PC-9 (cell line): ENCODE measurements around the gene BAIAP3. TPM values are rescaled to one million over a fixed set of nuclear protein-coding genes. Genes with fewer than 3 reads are reported as not detected.
A peak's percentile ranks its signal among the peaks of the same experiment; 100 is the strongest.

Experiments
- BruUV-seq: library from RNA; stranded (reverse); fragments of 400-500 nt; replicated peaks from 2 replicates; lab custom pipeline; 2021; lab: Mats Ljungman, UMichigan
- CTCF ChIA-PET: fragments of 300-600 bp; sonication (Branson Sonifier 250); formaldehyde crosslinking; loops from one replicate; lab custom pipeline; 2022; ENCODE audit warnings: antibody characterized with exemption; lab: Charles Lee
- POLR2A ChIA-PET: fragments of 300-600 bp; sonication (Branson Sonifier 250); formaldehyde crosslinking; loops from one replicate; lab custom pipeline; 2022; ENCODE audit warnings: antibody characterized with exemption; ENCODE audit not compliant: unreplicated experiment; lab: Charles Lee
- DNase-seq, 2 experiments: peaks; one replicate each; pipeline versions ENCODE4 v3.0.0 to v3.0.0-alpha.2; 2015 to 2022; ENCODE audit warnings: mixed read lengths in 1 of 2
- H2AFZ ChIP-seq: fragments of 200-600 bp; sonication (generic); 2 replicates; pipeline ENCODE4 v1.8.1; 2017; ENCODE audit warnings: antibody characterized with exemption
- H3F3A ChIP-seq: fragments of 200-600 bp; sonication (generic); 2 replicates; pipeline ENCODE4 v1.8.1; 2017; ENCODE audit warnings: antibody characterized with exemption, mild to moderate bottlenecking, low read depth; ENCODE audit not compliant: insufficient read depth
- H3K27ac ChIP-seq: fragments of 200-600 bp; sonication (generic); 2 replicates; pipeline ENCODE4 v1.6.1; 2016; ENCODE audit warnings: mixed run types
- H3K27me3 ChIP-seq: fragments of 200-600 bp; sonication (generic); 2 replicates; pipeline ENCODE4 v1.6.1; 2016; ENCODE audit warnings: low read depth, mixed run types; ENCODE audit not compliant: insufficient read depth
- H3K36me3 ChIP-seq: fragments of 200-600 bp; sonication (generic); 2 replicates; pipeline ENCODE4 v1.6.1; 2016; ENCODE audit warnings: low read depth, mixed run types
- H3K4me1 ChIP-seq: fragments of 200-600 bp; sonication (generic); replicated peaks from 2 replicates; pipeline ENCODE4 v1.6.1; 2016; ENCODE audit warnings: mixed run types; ENCODE audit not compliant: insufficient read depth
- H3K4me2 ChIP-seq: fragments of 200-600 bp; sonication (generic); 2 replicates; pipeline ENCODE4 v1.6.1; 2017; ENCODE audit warnings: mixed run types
- H3K4me3 ChIP-seq: fragments of 200-600 bp; sonication (generic); 2 replicates; pipeline ENCODE4 v1.6.1; 2016; ENCODE audit warnings: mixed run types
- H3K79me2 ChIP-seq: fragments of 200-600 bp; sonication (generic); 2 replicates; pipeline ENCODE4 v1.6.1; 2017; ENCODE audit warnings: low read depth, mixed run types
- H3K9me2 ChIP-seq: fragments of 200-600 bp; sonication (generic); 2 replicates; pipeline ENCODE4 v1.8.1; 2017; ENCODE audit warnings: mild to moderate bottlenecking; ENCODE audit not compliant: insufficient read depth
- H3K9me3 ChIP-seq: fragments of 200-600 bp; sonication (generic); 2 replicates; pipeline ENCODE4 v1.8.1; 2016; ENCODE audit warnings: low read depth; ENCODE audit not compliant: insufficient read depth
- H4K20me1 ChIP-seq: fragments of 200-600 bp; sonication (generic); 2 replicates; pipeline ENCODE4 v1.8.1; 2017; ENCODE audit not compliant: insufficient read depth
- CTCF ChIP-seq: fragments of 200-600 bp; sonication (generic); conservative IDR thresholded peaks from 2 replicates; pipeline ENCODE4 v1.6.1; 2017; ENCODE audit warnings: mixed run types, antibody characterized with exemption, mild to moderate bottlenecking, moderate library complexity
- EZH2 ChIP-seq: fragments of 200-600 bp; sonication (generic); IDR thresholded peaks from 2 replicates; pipeline ENCODE4 v1.8.0; 2017; ENCODE audit warnings: antibody characterized with exemption, low read depth
- intact Hi-C: fragments of 100-400 bp; cut with micrococcal nuclease; formaldehyde crosslinking; loops from one replicate; pipeline ENCODE4 v1.10.0; 2022; ENCODE audit not compliant: unreplicated experiment
- total RNA-seq: library from RNA; stranded (reverse); gene quantifications from 2 replicates; pipeline ENCODE4 v1.2.3, GENCODE V29; 2021

Gene BAIAP3
- total RNA-seq, 1 experiment from 2014 or later: 35.0 TPM

- Histone ChIP-seq H3K79me2 (peaks cover 45% of the 10 kb centered on the region), H3K36me3 (no peaks in the 10 kb centered on the region), H3K27me3 (no peaks in the 10 kb centered on the region), H2AFZ (peak overlapping the region; percentile 73), H3K4me1 (peaks cover 21% of the 10 kb centered on the region), H3F3A (peaks cover 17% of the 10 kb centered on the region), H4K20me1 (peaks cover 16% of the 10 kb centered on the region; the same call in 1 of the 2 replicates), H3K9me2 (no peaks in the 10 kb centered on the region), H3K27ac (peak overlapping the region; percentile 94), H3K4me2 (peak overlapping the region; percentile 99), H3K4me3 (peak overlapping the region; percentile 80), H3K9me3 (no peaks in the 10 kb centered on the region)
- ChIA-PET POLR2A (interaction anchor here (0.6 to 1.0 kb wide), 3 partner anchors 17 to 49 kb away, joined by 3 to 4 read pairs (median 4); no protein-coding TSS in a partner anchor), CTCF (no interaction called here)
- DNase-seq: peak; percentile 74 to 84
- intact Hi-C loops: no loop called here
- BruUV-seq: TSS peak; percentile 86
- TF ChIP-seq EZH2 (no peak), CTCF (no peak)
These were observed 45.4 kb downstream of the BAIAP3 start for GRCh38 chr16:1378804-1379303.

GRCh38 chr16:1379304-1380076 is 46.0 kb downstream of the BAIAP3 start:
- peak overlapping the region; percentile 80 for H3K4me3 ChIP-seq
- TSS peak; percentile 65 for BruUV-seq
- H3K9me2 ChIP-seq: no peaks in the 10 kb centered on the region
- no peaks in the 10 kb centered on the region for H3K27me3 ChIP-seq
- H3K36me3 ChIP-seq: no peaks in the 10 kb centered on the region
- POLR2A ChIA-PET: interaction anchor here (0.7 to 1.0 kb wide), 3 partner anchors 22 to 48 kb away, joined by 4 to 12 read pairs (median 4); no protein-coding TSS in a partner anchor
- peak in 1 of 2 experiments; percentile 75 for DNase-seq
- peak overlapping the region; percentile 99 for H3K4me2 ChIP-seq
- intact Hi-C loops: no loop called here
- CTCF ChIA-PET: no interaction called here
- peak overlapping the region; percentile 94 for H3K27ac ChIP-seq
- H2AFZ ChIP-seq: peak overlapping the region; percentile 73
- TF ChIP-seq EZH2 (no peak), CTCF (no peak; the same call in 1 of the 2 replicates)
- H3K4me1 ChIP-seq: peaks cover 21% of the 10 kb centered on the region
- peaks cover 16% of the 10 kb centered on the region; the same call in 1 of the 2 replicates for H4K20me1 ChIP-seq
- peaks cover 44% of the 10 kb centered on the region for H3K79me2 ChIP-seq
- no peaks in the 10 kb centered on the region for H3K9me3 ChIP-seq
- peaks cover 17% of the 10 kb centered on the region for H3F3A ChIP-seq

GRCh38 chr16:1380195-1380594 is 46.8 kb downstream of the BAIAP3 start:
- Histone ChIP-seq H3K4me1 (peaks cover 21% of the 10 kb centered on the region), H3F3A (peaks cover 17% of the 10 kb centered on the region), H3K79me2 (peaks cover 39% of the 10 kb centered on the region), H3K9me3 (no peaks in the 10 kb centered on the region), H4K20me1 (peaks cover 16% of the 10 kb centered on the region; the same call in 1 of the 2 replicates), H3K27ac (no peak overlapping the region), H3K4me3 (peak overlapping the region; percentile 80), H2AFZ (no peak overlapping the region), H3K27me3 (no peaks in the 10 kb centered on the region), H3K9me2 (no peaks in the 10 kb centered on the region), H3K4me2 (peak overlapping the region; percentile 99), H3K36me3 (no peaks in the 10 kb centered on the region)
- intact Hi-C loops: no loop called here
- no peak for DNase-seq
- POLR2A ChIA-PET: interaction anchor here (0.7 kb wide), 1 partner anchor 38 kb away, joined by 12 read pairs; no protein-coding TSS in a partner anchor
- no peak for TF ChIP-seq EZH2
- TF ChIP-seq CTCF: no peak
- no TSS peak for BruUV-seq
- CTCF ChIA-PET: no interaction called here
